ENCODE results near the gene AK2. TPM values are rescaled to one million over a fixed set of nuclear protein-coding genes. Genes with fewer than 3 reads are reported as not detected.
A peak's percentile ranks its signal among the peaks of the same experiment; 100 is the strongest.

AK2 gene
- total RNA-seq, 4 donors from 2014 or later = 273 to 366 (median 293) TPM

GRCh38 chr1:33014464-33015163, 22.1 kb downstream of the AK2 start:
- H3K27ac ChIP-seq = no peak overlapping the region
- H3K4me3 ChIP-seq = no peak overlapping the region
- H3K9me3 ChIP-seq = no peaks in the 10 kb centered on the region

GRCh38 chr1:33013791-33014190, 22.9 kb downstream of the AK2 start:
- peaks cover 0 to 32% (median 0%) of the 10 kb centered on the region in 4 donors for H3K4me1 ChIP-seq
- TF ChIP-seq POLR2A (IDR thresholded peaks at IDR 0.05) = no peak
- TF ChIP-seq CTCF (IDR thresholded peaks at IDR 0.05) = no peak
- H3K4me3 ChIP-seq = no peak overlapping the region
- H3K27ac ChIP-seq = no peak overlapping the region
- peaks cover 0 to 67% (median 0%) of the 10 kb centered on the region in 3 donors for H3K36me3 ChIP-seq
- no peaks in the 10 kb centered on the region for H3K27me3 ChIP-seq
- no peaks in the 10 kb centered on the region for H3K9me3 ChIP-seq
- DNase-seq = no peak

More at GRCh38 chr1:33014464-33015163, 22.1 kb downstream of the AK2 start:
- no peak for DNase-seq
- Histone ChIP-seq H3K27me3 (no peaks in the 10 kb centered on the region), H3K4me1 (peaks cover 0 to 24% (median 0%) of the 10 kb centered on the region in 4 donors), H3K36me3 (peaks cover 0 to 71% (median 0%) of the 10 kb centered on the region in 3 donors)
- TF ChIP-seq POLR2A (IDR thresholded peaks at IDR 0.05) = no peak

GRCh38 chr1:33012165-33012564, 24.5 kb downstream of the AK2 start:
- no peak for DNase-seq
- H3K27me3 ChIP-seq = no peaks in the 10 kb centered on the region
- H3K4me1 ChIP-seq = peaks cover 0 to 43% (median 0%) of the 10 kb centered on the region in 4 donors
- H3K9me3 ChIP-seq = no peaks in the 10 kb centered on the region
- H3K4me3 ChIP-seq = no peak overlapping the region
- TF ChIP-seq POLR2A (IDR thresholded peaks at IDR 0.05) = no peak
- TF ChIP-seq CTCF (IDR thresholded peaks at IDR 0.05) = no peak
- peaks cover 0 to 65% (median 0%) of the 10 kb centered on the region in 3 donors for H3K36me3 ChIP-seq
- peak overlapping the region in 3 of 4 donors; percentile 34 to 68 (median 62) for H3K27ac ChIP-seq

GRCh38 chr1:33010932-33011731, 25.6 kb downstream of the AK2 start:
- no peak overlapping the region for H3K4me3 ChIP-seq
- peak overlapping the region in 3 of 4 donors; percentile 34 to 68 (median 62) for H3K27ac ChIP-seq
- no peak for DNase-seq
- no peak for TF ChIP-seq CTCF (IDR thresholded peaks at IDR 0.05)
- no peak for TF ChIP-seq POLR2A (IDR thresholded peaks at IDR 0.05)
- H3K9me3 ChIP-seq = no peaks in the 10 kb centered on the region
- H3K36me3 ChIP-seq = peaks cover 0 to 60% (median 0%) of the 10 kb centered on the region in 3 donors
- H3K4me1 ChIP-seq = peaks cover 0 to 45% (median 0%) of the 10 kb centered on the region in 4 donors
- H3K27me3 ChIP-seq = no peaks in the 10 kb centered on the region

GRCh38 chr1:33009561-33009960, 27.1 kb downstream of the AK2 start:
- no peak for DNase-seq
- Histone ChIP-seq H3K4me3 (no peak overlapping the region), H3K27me3 (no peaks in the 10 kb centered on the region), H3K27ac (no peak overlapping the region), H3K36me3 (peaks cover 0 to 60% (median 0%) of the 10 kb centered on the region in 3 donors), H3K9me3 (no peaks in the 10 kb centered on the region), H3K4me1 (peaks cover 0 to 45% (median 0%) of the 10 kb centered on the region in 4 donors)
- TF ChIP-seq POLR2A (IDR thresholded peaks at IDR 0.05) (no peak), CTCF (IDR thresholded peaks at IDR 0.05) (no peak)
